ENCODE results near the gene KIZ. TPM values are rescaled to one million over a fixed set of nuclear protein-coding genes. Genes with fewer than 3 reads are reported as not detected.

Gene KIZ
- total and polyA plus RNA-seq, 11 donors, result 8.8 to 31.2 (median 23.6) TPM

GRCh38 chr20:21113697-21114096 lies 12.2 kb upstream of the KIZ start:
- Histone ChIP-seq H3K27me3 (peaks cover 0 to 60% (median 6%) of the 10 kb centered on the region in 9 donors), H3K9me3 (no peaks in the 10 kb centered on the region), H3K36me3 (no peaks in the 10 kb centered on the region), H3K4me1 (no peaks in the 10 kb centered on the region), H3K4me3 (no peak overlapping the region), H3K27ac (no peak overlapping the region)
- TF ChIP-seq POLR2A (IDR thresholded peaks at IDR 0.05) (no peak), CTCF (IDR thresholded peaks at IDR 0.05) (no peak)
- 83 to 90% (median 86%) methylated on average over 4 of the region's 4 CpGs for WGBS, 4 donors
- no peak for DNase-seq
- intact Hi-C loops (cut with DNase I), result no loop called here
- no peak for ATAC-seq

GRCh38 chr20:21114584-21114983 lies 11.3 kb upstream of the KIZ start:
- Histone ChIP-seq H3K4me1 (no peaks in the 10 kb centered on the region), H3K27me3 (peaks cover 0 to 57% (median 6%) of the 10 kb centered on the region in 9 donors), H3K9me3 (no peaks in the 10 kb centered on the region), H3K27ac (no peak overlapping the region), H3K36me3 (no peaks in the 10 kb centered on the region), H3K4me3 (no peak overlapping the region)
- no peak for DNase-seq
- TF ChIP-seq POLR2A (IDR thresholded peaks at IDR 0.05) (no peak), CTCF (IDR thresholded peaks at IDR 0.05) (no peak)
- intact Hi-C loops (cut with DNase I), result no loop called here
- WGBS, 4 donors, result 87 to 90% (median 90%) methylated on average over 15 of the region's 15 CpGs
- ATAC-seq, result no peak

- TF ChIP-seq CTCF (IDR thresholded peaks at IDR 0.05) (no peak), POLR2A (IDR thresholded peaks at IDR 0.05) (no peak)
These were observed 8.4 kb upstream of the KIZ start for GRCh38 chr20:21117521-21117920.

GRCh38 chr20:21118138-21118537 lies 7.7 kb upstream of the KIZ start:
- 63 to 79% (median 68%) methylated on average over 4 of the region's 4 CpGs for WGBS, 4 donors
- Histone ChIP-seq H3K4me1 (no peaks in the 10 kb centered on the region), H3K27me3 (peaks cover 0 to 32% (median 6%) of the 10 kb centered on the region in 9 donors), H3K36me3 (no peaks in the 10 kb centered on the region), H3K27ac (no peak overlapping the region), H3K4me3 (no peak overlapping the region), H3K9me3 (no peaks in the 10 kb centered on the region)
- TF ChIP-seq POLR2A (IDR thresholded peaks at IDR 0.05) (no peak), CTCF (IDR thresholded peaks at IDR 0.05) (no peak)
- ATAC-seq (no peak), DNase-seq (no peak)
- intact Hi-C loops (cut with DNase I), result no loop called here

More at GRCh38 chr20:21117521-21117920, 8.4 kb upstream of the KIZ start:
- no peak for ATAC-seq
- no peaks in the 10 kb centered on the region for H3K9me3 ChIP-seq
- 74 to 81% (median 77%) methylated on average over 4 of the region's 4 CpGs for WGBS, 4 donors
- no peak for DNase-seq
- no peaks in the 10 kb centered on the region for H3K4me1 ChIP-seq
- H3K27ac ChIP-seq, result no peak overlapping the region
- no peaks in the 10 kb centered on the region for H3K36me3 ChIP-seq
- no peak overlapping the region for H3K4me3 ChIP-seq
- peaks cover 0 to 38% (median 6%) of the 10 kb centered on the region in 9 donors for H3K27me3 ChIP-seq
- intact Hi-C loops (cut with DNase I), result no loop called here

Data from heart left ventricle (tissue), 16 donors.